ENCODE measurements around the gene PWWP2A. TPM values are rescaled to one million over a fixed set of nuclear protein-coding genes. Genes with fewer than 3 reads are reported as not detected.

PWWP2A gene
- total RNA-seq, 1 experiment from 2014 or later = 66.7 TPM

GRCh38 chr5:160151017-160151416 lies 31.8 kb upstream of the PWWP2A start:
- Histone ChIP-seq H2BK20ac (ENCODE audit: low read depth, low read length, poor library complexity, severe bottlenecking) (no peak overlapping the region), H3T11ph (ENCODE audit: low read length) (no peak overlapping the region), H3K18ac (ENCODE audit: insufficient read length, low read depth, low read length) (no peak overlapping the region), H3K4me1 (ENCODE audit: insufficient read depth, low read length) (0 out of 2 replicates have a peak, but pooled peaks cover 2% of the 10 kb centered on the region), H3K4me2 (ENCODE audit: insufficient read depth, insufficient read length, low read length) (no peak overlapping the region), H4K5ac (ENCODE audit: insufficient read length, low read depth, low read length) (no peak overlapping the region), H3K79me1 (ENCODE audit: insufficient read depth, low read depth, low read length, poor library complexity, severe bottlenecking) (no peaks in the 10 kb centered on the region), H4K8ac (replicated peaks; ENCODE audit: insufficient read length, low read depth, low read length) (no peak overlapping the region), H3K27ac (ENCODE audit: insufficient read length, low read depth, low read length) (no peak overlapping the region), H3K56ac (ENCODE audit: insufficient read length, low read depth, low read length) (no peak overlapping the region), H3K23ac (ENCODE audit: insufficient read length, low read depth, low read length) (no peak overlapping the region), H3K27me3 (ENCODE audit: insufficient read depth, low read length) (no peaks in the 10 kb centered on the region), H2BK12ac (ENCODE audit: insufficient read length, low read depth, low read length) (no peak overlapping the region), H3K9me3 (ENCODE audit: control insufficient read depth, low read depth, low read length) (no peaks in the 10 kb centered on the region), H2AK5ac (ENCODE audit: insufficient read length, low read length) (no peak overlapping the region), H4K20me1 (ENCODE audit: control insufficient read depth, insufficient read depth, insufficient read length) (no peaks in the 10 kb centered on the region), H2AFZ (ENCODE audit: low read length) (no peak overlapping the region), H3K79me2 (ENCODE audit: insufficient read depth, low read length) (no peaks in the 10 kb centered on the region), H2BK15ac (ENCODE audit: low read depth, low read length) (no peak overlapping the region), H2BK120ac (ENCODE audit: low read depth, low read length, poor library complexity, severe bottlenecking) (no peak overlapping the region), H3K14ac (ENCODE audit: insufficient read depth, low read length) (no peak overlapping the region), H3K4ac (ENCODE audit: low read depth, low read length) (no peak overlapping the region), H4K91ac (ENCODE audit: insufficient read length, low read depth, low read length) (no peak overlapping the region), H3K9ac (ENCODE audit: extremely low read depth, insufficient read length, low read length) (no peak overlapping the region), H2BK5ac (ENCODE audit: insufficient read length, low read length) (no peak overlapping the region), H3K23me2 (ENCODE audit: insufficient read length, low read depth, low read length, poor library complexity, severe bottlenecking) (no peaks in the 10 kb centered on the region)
- DNase-seq = no peak
- H3K4me3 Mint-ChIP-seq = no peak overlapping the region
- peaks cover 8 to 9% of the 10 kb centered on the region in 2 experiments for H3K4me1 Mint-ChIP-seq
- TF ChIP-seq CTCF (conservative IDR thresholded peaks at IDR 0.05) = no peak
- H3K27me3 Mint-ChIP-seq (ENCODE audit: low read depth) = no peaks in the 10 kb centered on the region; the same call in 1 of the 2 replicates
- H3K27ac Mint-ChIP-seq = peak overlapping the region; percentile 23 to 65 (median 24); a peak in 2 of 7 replicates
- no CpG with 5 or more reads among the region's 3 CpGs for WGBS (ENCODE audit: extremely low coverage, insufficient read length, low lambda C conversion rate)
- no peaks in the 10 kb centered on the region for H3K9me3 Mint-ChIP-seq
- H3K36me3 Mint-ChIP-seq (ENCODE audit: insufficient read depth in 1 of 3, low read depth in 3 of 3) = no peaks in the 10 kb centered on the region
